ENCODE measurements around the gene ARHGEF3. TPM values are rescaled to one million over a fixed set of nuclear protein-coding genes. Genes with fewer than 3 reads are reported as not detected.
A peak's percentile ranks its signal among the peaks of the same experiment; 100 is the strongest.

ARHGEF3 gene
- total RNA-seq, 1 donor from 2014 or later = 0.52 TPM

GRCh38 chr3:56742887-56743286 lies 58.9 kb downstream of the ARHGEF3 start:
- no peak for DNase-seq (ENCODE audit: low spot score)
- no peaks in the 10 kb centered on the region for H3K36me3 ChIP-seq
- no peaks in the 10 kb centered on the region for H4K20me1 ChIP-seq (ENCODE audit: low read depth)
- no peak overlapping the region for H3K27ac Mint-ChIP-seq
- no peak overlapping the region for H3K4me2 ChIP-seq
- no peaks in the 10 kb centered on the region for H3F3A ChIP-seq (ENCODE audit: low read depth)
- peaks cover 2% of the 10 kb centered on the region for H3K36me3 Mint-ChIP-seq
- H3K4me3 Mint-ChIP-seq = no peak overlapping the region
- peaks cover 3% of the 10 kb centered on the region for H3K27me3 Mint-ChIP-seq (ENCODE audit: insufficient read depth, low read depth)
- H3K9ac ChIP-seq = no peak overlapping the region
- no peaks in the 10 kb centered on the region for H3K9me3 ChIP-seq (ENCODE audit: low read depth)
- no peaks in the 10 kb centered on the region for H3K27me3 ChIP-seq
- H3K4me1 Mint-ChIP-seq = no peaks in the 10 kb centered on the region
- no peak overlapping the region for H3K4me3 ChIP-seq
- no peaks in the 10 kb centered on the region for H3K79me2 ChIP-seq (ENCODE audit: low read depth)
- H3K27ac ChIP-seq = no peak overlapping the region
- no peaks in the 10 kb centered on the region for H3K9me3 Mint-ChIP-seq
- H3K4me1 ChIP-seq = no peaks in the 10 kb centered on the region
- H2AFZ ChIP-seq (replicated peaks) = no peak overlapping the region
- TF ChIP-seq, protein P1, sequence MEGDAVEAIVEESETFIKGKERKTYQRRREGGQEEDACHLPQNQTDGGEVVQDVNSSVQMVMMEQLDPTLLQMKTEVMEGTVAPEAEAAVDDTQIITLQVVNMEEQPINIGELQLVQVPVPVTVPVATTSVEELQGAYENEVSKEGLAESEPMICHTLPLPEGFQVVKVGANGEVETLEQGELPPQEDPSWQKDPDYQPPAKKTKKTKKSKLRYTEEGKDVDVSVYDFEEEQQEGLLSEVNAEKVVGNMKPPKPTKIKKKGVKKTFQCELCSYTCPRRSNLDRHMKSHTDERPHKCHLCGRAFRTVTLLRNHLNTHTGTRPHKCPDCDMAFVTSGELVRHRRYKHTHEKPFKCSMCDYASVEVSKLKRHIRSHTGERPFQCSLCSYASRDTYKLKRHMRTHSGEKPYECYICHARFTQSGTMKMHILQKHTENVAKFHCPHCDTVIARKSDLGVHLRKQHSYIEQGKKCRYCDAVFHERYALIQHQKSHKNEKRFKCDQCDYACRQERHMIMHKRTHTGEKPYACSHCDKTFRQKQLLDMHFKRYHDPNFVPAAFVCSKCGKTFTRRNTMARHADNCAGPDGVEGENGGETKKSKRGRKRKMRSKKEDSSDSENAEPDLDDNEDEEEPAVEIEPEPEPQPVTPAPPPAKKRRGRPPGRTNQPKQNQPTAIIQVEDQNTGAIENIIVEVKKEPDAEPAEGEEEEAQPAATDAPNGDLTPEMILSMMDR (IDR thresholded peaks at IDR 0.05) = no peak
- no peak for TF ChIP-seq EZH2phosphoT487 (IDR thresholded peaks at IDR 0.05)
- no peak for TF ChIP-seq EZH2 (IDR thresholded peaks at IDR 0.05)

- TF ChIP-seq EZH2 (IDR thresholded peaks at IDR 0.05) (no peak), EZH2phosphoT487 (IDR thresholded peaks at IDR 0.05) (no peak)
- TF ChIP-seq, protein P1 (IDR thresholded peaks at IDR 0.05) = no peak
- H3K4me3 ChIP-seq = no peak overlapping the region
- Mint-ChIP-seq H3K4me1 (no peaks in the 10 kb centered on the region), H3K9me3 (no peaks in the 10 kb centered on the region), H3K4me3 (no peak overlapping the region), H3K27ac (no peak overlapping the region), H3K27me3 (ENCODE audit: insufficient read depth, low read depth) (peaks cover 3% of the 10 kb centered on the region), H3K36me3 (no peaks in the 10 kb centered on the region)
- no peak overlapping the region for H2AFZ ChIP-seq (replicated peaks)
- no peaks in the 10 kb centered on the region for H3K36me3 ChIP-seq
- H3K4me2 ChIP-seq = no peak overlapping the region
- H3K27ac ChIP-seq = no peak overlapping the region
- H3K79me2 ChIP-seq (ENCODE audit: low read depth) = no peaks in the 10 kb centered on the region
- H3K9me3 ChIP-seq (ENCODE audit: low read depth) = no peaks in the 10 kb centered on the region
- no peak overlapping the region for H3K9ac ChIP-seq
- DNase-seq (ENCODE audit: low spot score) = no peak
- H3K27me3 ChIP-seq = no peaks in the 10 kb centered on the region
- H3F3A ChIP-seq (ENCODE audit: low read depth) = no peaks in the 10 kb centered on the region
- H3K4me1 ChIP-seq = no peaks in the 10 kb centered on the region
- H4K20me1 ChIP-seq (ENCODE audit: low read depth) = no peaks in the 10 kb centered on the region
These were observed 62.7 kb downstream of the ARHGEF3 start for GRCh38 chr3:56739036-56739435.

GRCh38 chr3:56737006-56737405 lies 64.7 kb downstream of the ARHGEF3 start:
- no peak overlapping the region for H3K27ac Mint-ChIP-seq
- Histone ChIP-seq H3K9me3 (ENCODE audit: low read depth) (no peaks in the 10 kb centered on the region), H4K20me1 (ENCODE audit: low read depth) (no peaks in the 10 kb centered on the region), H3F3A (ENCODE audit: low read depth) (no peaks in the 10 kb centered on the region), H3K4me2 (no peak overlapping the region), H3K27ac (no peak overlapping the region), H3K36me3 (no peaks in the 10 kb centered on the region), H3K4me3 (no peak overlapping the region), H2AFZ (replicated peaks) (no peak overlapping the region), H3K4me1 (no peaks in the 10 kb centered on the region), H3K9ac (no peak overlapping the region), H3K79me2 (ENCODE audit: low read depth) (no peaks in the 10 kb centered on the region), H3K27me3 (no peaks in the 10 kb centered on the region)
- H3K4me3 Mint-ChIP-seq = no peak overlapping the region
- H3K9me3 Mint-ChIP-seq = no peaks in the 10 kb centered on the region
- H3K4me1 Mint-ChIP-seq = peaks cover 2% of the 10 kb centered on the region
- H3K36me3 Mint-ChIP-seq = peaks cover 2% of the 10 kb centered on the region
- peaks cover 3% of the 10 kb centered on the region for H3K27me3 Mint-ChIP-seq (ENCODE audit: insufficient read depth, low read depth)
- DNase-seq (ENCODE audit: low spot score) = peak; percentile 23
- no peak for TF ChIP-seq EZH2phosphoT487 (IDR thresholded peaks at IDR 0.05)
- TF ChIP-seq, protein P1 (IDR thresholded peaks at IDR 0.05) = no peak
- no peak for TF ChIP-seq EZH2 (IDR thresholded peaks at IDR 0.05)

Data from neural progenitor cell (in vitro differentiated cells).